Measurements from ENCODE around the gene UNK. TPM values are rescaled to one million over a fixed set of nuclear protein-coding genes. Genes with fewer than 3 reads are reported as not detected.

The UNK gene
- total RNA-seq, 1 experiment from 2014 or later = 32.1 TPM

- no TSS peak for BruUV-seq (replicated peaks)
- H3K27ac ChIP-seq (ENCODE audit: low read length) = no peak overlapping the region
- H3K9me3 ChIP-seq (ENCODE audit: control insufficient read depth, insufficient read depth, low read depth, low read length) = no peaks in the 10 kb centered on the region
- no peaks in the 10 kb centered on the region; the same call in 1 of the 2 replicates for H3K36me3 ChIP-seq (ENCODE audit: control insufficient read depth, insufficient read depth, low read length)
- TF ChIP-seq POLR2AphosphoS5 (IDR thresholded peaks at IDR 0.05; ENCODE audit: low read depth, low read length) (no peak), CTCF (IDR thresholded peaks at IDR 0.05) (no peak), SIN3A (IDR thresholded peaks at IDR 0.05; ENCODE audit: borderline replicate concordance, insufficient read depth, low read depth, low read length) (no peak)
- TF ChIP-seq, protein P1, sequence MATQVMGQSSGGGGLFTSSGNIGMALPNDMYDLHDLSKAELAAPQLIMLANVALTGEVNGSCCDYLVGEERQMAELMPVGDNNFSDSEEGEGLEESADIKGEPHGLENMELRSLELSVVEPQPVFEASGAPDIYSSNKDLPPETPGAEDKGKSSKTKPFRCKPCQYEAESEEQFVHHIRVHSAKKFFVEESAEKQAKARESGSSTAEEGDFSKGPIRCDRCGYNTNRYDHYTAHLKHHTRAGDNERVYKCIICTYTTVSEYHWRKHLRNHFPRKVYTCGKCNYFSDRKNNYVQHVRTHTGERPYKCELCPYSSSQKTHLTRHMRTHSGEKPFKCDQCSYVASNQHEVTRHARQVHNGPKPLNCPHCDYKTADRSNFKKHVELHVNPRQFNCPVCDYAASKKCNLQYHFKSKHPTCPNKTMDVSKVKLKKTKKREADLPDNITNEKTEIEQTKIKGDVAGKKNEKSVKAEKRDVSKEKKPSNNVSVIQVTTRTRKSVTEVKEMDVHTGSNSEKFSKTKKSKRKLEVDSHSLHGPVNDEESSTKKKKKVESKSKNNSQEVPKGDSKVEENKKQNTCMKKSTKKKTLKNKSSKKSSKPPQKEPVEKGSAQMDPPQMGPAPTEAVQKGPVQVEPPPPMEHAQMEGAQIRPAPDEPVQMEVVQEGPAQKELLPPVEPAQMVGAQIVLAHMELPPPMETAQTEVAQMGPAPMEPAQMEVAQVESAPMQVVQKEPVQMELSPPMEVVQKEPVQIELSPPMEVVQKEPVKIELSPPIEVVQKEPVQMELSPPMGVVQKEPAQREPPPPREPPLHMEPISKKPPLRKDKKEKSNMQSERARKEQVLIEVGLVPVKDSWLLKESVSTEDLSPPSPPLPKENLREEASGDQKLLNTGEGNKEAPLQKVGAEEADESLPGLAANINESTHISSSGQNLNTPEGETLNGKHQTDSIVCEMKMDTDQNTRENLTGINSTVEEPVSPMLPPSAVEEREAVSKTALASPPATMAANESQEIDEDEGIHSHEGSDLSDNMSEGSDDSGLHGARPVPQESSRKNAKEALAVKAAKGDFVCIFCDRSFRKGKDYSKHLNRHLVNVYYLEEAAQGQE (IDR thresholded peaks at IDR 0.05; ENCODE audit: insufficient read depth in 1 of 2, low read depth in 2 of 2, low read length in 1 of 2) = no peak
- intact Hi-C loops (cut with micrococcal nuclease; ENCODE audit: unreplicated experiment) = no loop called here
- DNase-seq (ENCODE audit: low read depth, low spot score) = no peak
- H3K27me3 ChIP-seq (ENCODE audit: control insufficient read depth, insufficient read depth, low read length) = no peaks in the 10 kb centered on the region
- no peak overlapping the region for H3K4me3 ChIP-seq (ENCODE audit: low read depth in 2 of 2, low read length in 2 of 2)
- no peaks in the 10 kb centered on the region for H3K4me1 ChIP-seq (ENCODE audit: control insufficient read depth, insufficient read depth, low read length)
- POLR2A ChIA-PET = no interaction called here
- ATAC-seq = no peak
- in situ Hi-C loops (cut with HindIII; ENCODE audit: low pct_unique_long_range_greater_than_20kb, low sequenced_read_pairs) = no loop called here
- CTCF ChIA-PET = interaction anchor here (1.0 kb wide), 1 partner anchor 9 kb away, joined by 4 read pairs; no protein-coding TSS in a partner anchor
Observed at GRCh38 chr17:75821552-75821951, 36.9 kb downstream of the UNK start.

GRCh38 chr17:75822119-75822799 lies 37.7 kb downstream of the UNK start:
- no peaks in the 10 kb centered on the region for H3K4me1 ChIP-seq (ENCODE audit: control insufficient read depth, insufficient read depth, low read length)
- TF ChIP-seq TCF7L2 (IDR thresholded peaks at IDR 0.05; ENCODE audit: low read depth, low read length) = no peak
- TF ChIP-seq, protein P1 (IDR thresholded peaks at IDR 0.05; ENCODE audit: insufficient read depth in 1 of 2, low read depth in 2 of 2, low read length in 1 of 2) = no peak
- no peak for TF ChIP-seq POLR2AphosphoS5 (IDR thresholded peaks at IDR 0.05; ENCODE audit: low read depth, low read length)
- TF ChIP-seq SIN3A (IDR thresholded peaks at IDR 0.05; ENCODE audit: borderline replicate concordance, insufficient read depth, low read depth, low read length) = no peak
- no peak for TF ChIP-seq CTCF (IDR thresholded peaks at IDR 0.05)
- no peaks in the 10 kb centered on the region for H3K27me3 ChIP-seq (ENCODE audit: control insufficient read depth, insufficient read depth, low read length)
- intact Hi-C loops (cut with micrococcal nuclease; ENCODE audit: unreplicated experiment) = no loop called here
- ATAC-seq (no peak), DNase-seq (ENCODE audit: low read depth, low spot score) (no peak)
- H3K27ac ChIP-seq (ENCODE audit: low read length) = no peak overlapping the region
- CTCF ChIA-PET = no interaction called here
- no peaks in the 10 kb centered on the region; the same call in 1 of the 2 replicates for H3K36me3 ChIP-seq (ENCODE audit: control insufficient read depth, insufficient read depth, low read length)
- no TSS peak for BruUV-seq (replicated peaks)
- H3K9me3 ChIP-seq (ENCODE audit: control insufficient read depth, insufficient read depth, low read depth, low read length) = no peaks in the 10 kb centered on the region
- POLR2A ChIA-PET = no interaction called here
- H3K4me3 ChIP-seq (ENCODE audit: low read depth in 2 of 2, low read length in 2 of 2) = no peak overlapping the region
- in situ Hi-C loops (cut with HindIII; ENCODE audit: low pct_unique_long_range_greater_than_20kb, low sequenced_read_pairs) = no loop called here

Measured in Panc1 (cell line).